C4-2B (cell line): ENCODE measurements around the gene JARID2.

Experiments
- ZFX ChIP-seq: fragments of 450-650 bp; IDR thresholded peaks from 2 replicates; pipeline ENCODE4 v1.6.1; 2017
- TF ChIP-seq, protein P1 (sequence below): fragments of 450-650 bp; conservative IDR thresholded peaks from 2 replicates; pipeline ENCODE4 v1.5.1; 2017; ENCODE audit warnings: mild to moderate bottlenecking

DNA sequence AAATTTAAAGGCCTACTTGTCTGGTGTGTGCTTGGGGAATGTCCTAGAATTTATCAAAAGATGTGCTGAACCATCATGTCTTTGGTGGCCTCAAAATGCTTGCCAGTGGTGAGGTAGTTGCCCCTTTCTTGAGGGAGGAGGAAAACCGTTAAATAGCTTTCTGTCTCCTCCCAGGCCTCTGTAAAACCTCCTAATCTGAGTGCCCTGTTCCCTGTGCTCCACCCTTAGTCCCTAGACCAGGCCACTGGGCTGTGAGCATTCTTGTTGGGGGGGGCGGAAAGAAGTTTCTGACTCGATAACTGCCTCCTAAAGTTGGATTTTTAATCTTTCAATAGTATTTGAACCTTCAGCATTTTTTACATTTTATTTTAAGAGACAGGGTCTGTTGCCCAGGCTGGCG, 23.1 kb downstream of the JARID2 start:
- TF ChIP-seq, protein P1, sequence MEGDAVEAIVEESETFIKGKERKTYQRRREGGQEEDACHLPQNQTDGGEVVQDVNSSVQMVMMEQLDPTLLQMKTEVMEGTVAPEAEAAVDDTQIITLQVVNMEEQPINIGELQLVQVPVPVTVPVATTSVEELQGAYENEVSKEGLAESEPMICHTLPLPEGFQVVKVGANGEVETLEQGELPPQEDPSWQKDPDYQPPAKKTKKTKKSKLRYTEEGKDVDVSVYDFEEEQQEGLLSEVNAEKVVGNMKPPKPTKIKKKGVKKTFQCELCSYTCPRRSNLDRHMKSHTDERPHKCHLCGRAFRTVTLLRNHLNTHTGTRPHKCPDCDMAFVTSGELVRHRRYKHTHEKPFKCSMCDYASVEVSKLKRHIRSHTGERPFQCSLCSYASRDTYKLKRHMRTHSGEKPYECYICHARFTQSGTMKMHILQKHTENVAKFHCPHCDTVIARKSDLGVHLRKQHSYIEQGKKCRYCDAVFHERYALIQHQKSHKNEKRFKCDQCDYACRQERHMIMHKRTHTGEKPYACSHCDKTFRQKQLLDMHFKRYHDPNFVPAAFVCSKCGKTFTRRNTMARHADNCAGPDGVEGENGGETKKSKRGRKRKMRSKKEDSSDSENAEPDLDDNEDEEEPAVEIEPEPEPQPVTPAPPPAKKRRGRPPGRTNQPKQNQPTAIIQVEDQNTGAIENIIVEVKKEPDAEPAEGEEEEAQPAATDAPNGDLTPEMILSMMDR, result no peak
- no peak for TF ChIP-seq ZFX
